ENCODE results near the gene RAD51D. TPM values are rescaled to one million over a fixed set of nuclear protein-coding genes. Genes with fewer than 3 reads are reported as not detected.

RAD51D gene
- total RNA-seq, 3 donors from 2014 or later = 9.1 to 14.4 (median 11.6) TPM

GRCh38 chr17:35051579-35052240, 68.0 kb downstream of the RAD51D start:
- ATAC-seq (peak; percentile 56), DNase-seq (no peak)
- intact Hi-C loops (cut with DNase I, micrococcal nuclease) = no loop called here
- no peak for TF ChIP-seq CTCF (IDR thresholded peaks at IDR 0.05)
- Histone ChIP-seq H3K4me1 (ENCODE audit: low read depth) (peaks cover 29% of the 10 kb centered on the region), H3K9me3 (no peaks in the 10 kb centered on the region), H3K4me3 (no peak overlapping the region), H3K36me3 (ENCODE audit: low read depth) (peaks cover under 1% of the 10 kb centered on the region)

- DNase-seq = peak in 1 of 3 donors; percentile 38
Measured at GRCh38 chr17:35051183-35051578, 68.5 kb downstream of the RAD51D start.

DNA sequence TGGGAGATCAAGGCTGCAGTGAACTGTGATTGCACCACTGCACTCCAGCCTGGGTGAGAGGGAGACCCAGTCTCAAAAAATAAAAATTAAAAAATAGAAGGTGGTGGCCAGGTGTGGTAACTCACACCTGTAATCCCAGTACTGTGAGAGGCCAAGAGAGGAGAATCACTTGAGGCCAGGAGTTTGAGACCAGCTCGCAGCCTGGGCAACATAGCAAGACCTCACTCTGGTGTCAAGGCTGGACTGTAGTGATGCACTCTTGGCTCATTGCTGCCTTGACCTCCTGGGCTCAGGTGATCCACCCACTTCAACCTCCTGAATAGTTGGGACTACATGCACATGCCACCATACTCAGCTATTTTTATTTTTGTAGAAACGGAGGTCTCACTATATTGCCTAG, 69.5 kb downstream of the RAD51D start:
- intact Hi-C loops (cut with DNase I, micrococcal nuclease) = no loop called here
- no peak overlapping the region for H3K4me3 ChIP-seq
- ATAC-seq (no peak), DNase-seq (no peak)
- no peaks in the 10 kb centered on the region for H3K9me3 ChIP-seq
- peaks cover 4% of the 10 kb centered on the region for H3K36me3 ChIP-seq (ENCODE audit: low read depth)
- no peak for TF ChIP-seq CTCF (IDR thresholded peaks at IDR 0.05)
- H3K4me1 ChIP-seq (ENCODE audit: low read depth) = peaks cover 42% of the 10 kb centered on the region

More at GRCh38 chr17:35051183-35051578, 68.5 kb downstream of the RAD51D start:
- intact Hi-C loops (cut with DNase I, micrococcal nuclease) = no loop called here
- Histone ChIP-seq H3K9me3 (no peaks in the 10 kb centered on the region), H3K4me1 (ENCODE audit: low read depth) (peaks cover 34% of the 10 kb centered on the region), H3K4me3 (no peak overlapping the region), H3K36me3 (ENCODE audit: low read depth) (peaks cover 4% of the 10 kb centered on the region)
- peak; percentile 87 for ATAC-seq
- no peak for TF ChIP-seq CTCF (IDR thresholded peaks at IDR 0.05)

DNA sequence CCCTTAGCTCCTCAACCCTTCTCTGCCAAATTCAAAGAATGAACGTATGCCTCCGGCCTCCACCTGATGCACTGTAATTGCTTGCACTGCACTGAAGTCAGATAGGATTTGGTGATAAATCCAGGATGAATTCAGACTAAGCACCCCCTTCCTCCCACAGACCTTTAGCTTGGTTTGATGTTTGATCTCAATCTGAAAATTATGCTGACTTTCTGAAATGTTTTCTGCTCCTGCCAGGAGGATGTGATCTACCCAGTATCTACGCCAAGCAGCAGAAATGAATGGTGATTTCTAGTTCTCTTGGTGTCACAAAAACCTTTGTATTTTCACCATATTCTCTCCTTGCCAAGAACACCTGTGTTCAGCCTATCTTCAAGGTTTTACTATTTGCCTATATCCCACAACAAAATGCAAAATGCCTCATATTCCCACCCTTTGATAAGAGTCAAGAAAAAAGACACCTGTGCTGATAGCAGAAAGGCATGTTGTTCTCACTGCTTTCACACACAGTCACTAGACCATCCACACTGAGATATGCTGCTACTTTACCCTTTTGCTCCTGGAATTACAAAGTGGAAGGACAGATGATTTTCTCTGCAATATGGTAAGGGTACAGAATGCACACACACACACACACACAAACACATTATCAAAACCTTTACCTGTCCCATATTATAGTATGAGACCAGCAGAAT, 70.8 kb downstream of the RAD51D start:
- TF ChIP-seq CTCF (IDR thresholded peaks at IDR 0.05) = no peak
- DNase-seq = no peak

GRCh38 chr17:35046740-35047283, 72.8 kb downstream of the RAD51D start:
- intact Hi-C loops (cut with DNase I, micrococcal nuclease) = no loop called here
- Histone ChIP-seq H3K4me1 (ENCODE audit: low read depth) (peaks cover 45% of the 10 kb centered on the region), H3K4me3 (no peak overlapping the region), H3K9me3 (no peaks in the 10 kb centered on the region), H3K36me3 (ENCODE audit: low read depth) (peaks cover 4% of the 10 kb centered on the region)
- ATAC-seq = peak; percentile 61
- no peak for DNase-seq
- TF ChIP-seq CTCF (IDR thresholded peaks at IDR 0.05) = no peak

More for the DNA sequence above, 70.8 kb downstream of the RAD51D start:
- no peak for ATAC-seq
- Histone ChIP-seq H3K4me3 (no peak overlapping the region), H3K9me3 (no peaks in the 10 kb centered on the region), H3K36me3 (ENCODE audit: low read depth) (peaks cover 4% of the 10 kb centered on the region), H3K4me1 (ENCODE audit: low read depth) (peaks cover 52% of the 10 kb centered on the region)
- intact Hi-C loops (cut with DNase I, micrococcal nuclease) = no loop called here
